IMR-90 (cell line): ENCODE data around the gene DISC1. TPM values are rescaled to one million over a fixed set of nuclear protein-coding genes. Genes with fewer than 3 reads are reported as not detected.

Experiments
- ATAC-seq: fragments of 200-7000 bp; cut with Tn5 transposase; 2 replicates; pipeline ENCODE4 v1.9.1; 2020; ENCODE audit warnings: low read depth, mild to moderate bottlenecking, moderate library complexity
- BruUV-seq: library from RNA; stranded (reverse); fragments of 400-500 nt; replicated peaks from 2 replicates; lab custom pipeline; 2021; lab: Mats Ljungman, UMichigan
- CTCF ChIA-PET: fragments of 300-600 bp; formaldehyde crosslinking; extraction: SDS; loops from one replicate; lab custom pipeline; 2021; ENCODE audit warnings: antibody characterized with exemption; lab: Yijun Ruan, JAX
- POLR2A ChIA-PET: fragments of 300-600 bp; sonication (Branson Sonifier 250); formaldehyde crosslinking; loops from one replicate; lab custom pipeline; 2022; ENCODE audit warnings: antibody characterized with exemption; ENCODE audit not compliant: unreplicated experiment; lab: Charles Lee
- DNase-seq: peaks from one replicate; pipeline ENCODE4 v3.0.0; 2013
- H2AFZ ChIP-seq: replicated peaks from 2 replicates; pipeline ENCODE3; 2013; ENCODE audit warnings: low read length, mild to moderate bottlenecking; ENCODE audit not compliant: poor library complexity
- H2AK5ac ChIP-seq: 2 replicates; pipeline ENCODE4 v1.6.1; 2013; ENCODE audit warnings: low read depth, low read length, inconsistent platforms
- H2AK9ac ChIP-seq: replicated peaks from 2 replicates; pipeline ENCODE3; 2013; ENCODE audit warnings: mild to moderate bottlenecking, low read depth, low read length, moderate library complexity; ENCODE audit not compliant: poor library complexity
- H2BK120ac ChIP-seq: 2 replicates; pipeline ENCODE4 v1.6.1; 2013; ENCODE audit warnings: low read depth, low read length, inconsistent platforms
- H2BK15ac ChIP-seq: 3 replicates; pipeline ENCODE4 v1.6.1; 2013; ENCODE audit warnings: low read depth, low read length, inconsistent platforms
- H2BK20ac ChIP-seq: 2 replicates; pipeline ENCODE4 v1.6.1; 2013; ENCODE audit warnings: low read depth, mild to moderate bottlenecking, inconsistent platforms, low read length, moderate library complexity
- H2BK5ac ChIP-seq: 2 replicates; pipeline ENCODE4 v1.6.1; 2013; ENCODE audit warnings: mild to moderate bottlenecking, low read depth, low read length, inconsistent platforms; ENCODE audit not compliant: poor library complexity, severe bottlenecking
- H3K14ac ChIP-seq: replicated peaks from 2 replicates; pipeline ENCODE4 v1.6.1; 2013; ENCODE audit warnings: low read depth, low read length, inconsistent platforms
- H3K18ac ChIP-seq: 2 replicates; pipeline ENCODE4 v1.6.1; 2013; ENCODE audit warnings: low read depth, low read length, control low read depth
- H3K23ac ChIP-seq: 2 replicates; pipeline ENCODE4 v1.6.1; 2013; ENCODE audit warnings: low read depth, low read length, inconsistent platforms
- H3K27ac ChIP-seq: 2 replicates; pipeline ENCODE4 v1.5.1; 2013; ENCODE audit warnings: mild to moderate bottlenecking, control low read depth, low read length; ENCODE audit not compliant: insufficient read depth
- H3K27me3 ChIP-seq: 2 replicates; pipeline ENCODE4 v1.6.1; 2013; ENCODE audit warnings: low read length; ENCODE audit not compliant: control insufficient read depth, insufficient read depth
- H3K36me3 ChIP-seq: 2 replicates; pipeline ENCODE4 v1.6.1; 2013; ENCODE audit warnings: low read length, mixed read lengths; ENCODE audit not compliant: control insufficient read depth, insufficient read depth
- H3K4ac ChIP-seq: 2 replicates; pipeline ENCODE4 v1.6.1; 2013; ENCODE audit warnings: low read depth, low read length, inconsistent platforms
- H3K4me1 ChIP-seq: 2 replicates; pipeline ENCODE4 v1.6.1; 2013; ENCODE audit warnings: low read length, mixed read lengths; ENCODE audit not compliant: control insufficient read depth, insufficient read depth
- H3K4me2 ChIP-seq: 2 replicates; pipeline ENCODE4 v1.6.1; 2013; ENCODE audit warnings: low read depth, mild to moderate bottlenecking, control low read depth, low read length, moderate library complexity
- H3K4me3 ChIP-seq: 2 replicates; pipeline ENCODE4 v1.5.1; 2013; ENCODE audit warnings: low read depth, mild to moderate bottlenecking, control low read depth, low read length, moderate library complexity; ENCODE audit not compliant: insufficient read depth
- H3K56ac ChIP-seq: 2 replicates; pipeline ENCODE4 v1.6.1; 2013; ENCODE audit warnings: low read length, inconsistent platforms; ENCODE audit not compliant: insufficient read depth; ENCODE audit errors: extremely low read depth
- H3K79me1 ChIP-seq, 2 experiments: 2 replicates each; pipeline ENCODE4 v1.6.1; 2013; ENCODE audit warnings: low read length in 2 of 2, inconsistent platforms in 1 of 2, low read depth in 1 of 2
- H3K9ac ChIP-seq: 2 replicates; pipeline ENCODE4 v1.6.1; 2013; ENCODE audit warnings: low read depth, low read length, control low read depth
- H3K9me1 ChIP-seq: 2 replicates; pipeline ENCODE4 v1.6.1; 2013; ENCODE audit warnings: low read length, inconsistent platforms; ENCODE audit not compliant: insufficient read depth
- H3K9me3 ChIP-seq: 2 replicates; pipeline ENCODE4 v1.6.1; 2013; ENCODE audit warnings: low read length; ENCODE audit not compliant: control insufficient read depth, insufficient read depth
- H4K20me1 ChIP-seq: 2 replicates; pipeline ENCODE4 v1.6.1; 2013; ENCODE audit warnings: low read length, inconsistent platforms; ENCODE audit not compliant: insufficient read depth
- H4K5ac ChIP-seq: 2 replicates; pipeline ENCODE4 v1.6.1; 2013; ENCODE audit warnings: mild to moderate bottlenecking, low read depth, low read length, control low read depth
- H4K8ac ChIP-seq, 2 experiments: 2 replicates each; pipeline ENCODE4 v1.6.1; 2013; ENCODE audit warnings: low read depth in 2 of 2, low read length in 2 of 2, control low read depth in 1 of 2, inconsistent platforms in 1 of 2
- H4K91ac ChIP-seq: 2 replicates; pipeline ENCODE4 v1.6.1; 2013; ENCODE audit warnings: low read depth, low read length, inconsistent platforms; ENCODE audit not compliant: insufficient read depth
- FOS ChIP-seq: fragments of 150-350 bp; IDR thresholded peaks from 2 replicates; pipeline ENCODE4 v1.6.1; 2016; ENCODE audit warnings: low read depth, low read length
- MAZ ChIP-seq: IDR thresholded peaks from 2 replicates; pipeline ENCODE4 v1.6.1; 2012; ENCODE audit warnings: low read depth, mild to moderate bottlenecking, low read length, improper control_type of control experiment, moderate library complexity, borderline replicate concordance
- NFE2L2 ChIP-seq: fragments of 150-350 bp; IDR thresholded peaks from 2 replicates; pipeline ENCODE4 v1.6.1; 2016; ENCODE audit warnings: low read depth, mild to moderate bottlenecking, low read length
- POLR2A ChIP-seq: IDR thresholded peaks from 2 replicates; pipeline ENCODE4 v1.6.1; 2012; ENCODE audit warnings: mild to moderate bottlenecking, low read depth, low read length
- RAD21 ChIP-seq: IDR thresholded peaks from 2 replicates; pipeline ENCODE4 v1.6.1; 2012; ENCODE audit warnings: low read length, improper control_type of control experiment
- RCOR1 ChIP-seq: IDR thresholded peaks from 2 replicates; pipeline ENCODE4 v1.6.1; 2012; ENCODE audit warnings: mild to moderate bottlenecking, low read length, improper control_type of control experiment; ENCODE audit not compliant: insufficient replicate concordance
- RFX5 ChIP-seq: IDR thresholded peaks from 2 replicates; pipeline ENCODE4 v1.8.0; 2012; ENCODE audit warnings: low read depth, mild to moderate bottlenecking, low read length, moderate library complexity
- WGBS, 2 experiments: methylation state at CpG; one replicate each; pipeline versions ENCODE4 v1.1.5 to v1.1.7; 2013; ENCODE audit warnings: missing lambda C conversion rate in 2 of 2; ENCODE audit not compliant: insufficient read length in 1 of 2; ENCODE audit errors: extremely low coverage in 2 of 2; 5-methylcytosine and 5-hydroxymethylcytosine counted together
- dilution Hi-C: fragments of 300-500 bp; cut with HindIII; formaldehyde crosslinking; loops from one replicate; pipeline ENCODE4 v1.14.3; 2018; ENCODE audit warnings: low sequenced_read_pairs; ENCODE audit not compliant: unreplicated experiment
- in situ Hi-C: fragments of 300-500 bp; cut with MboI; formaldehyde crosslinking; loops from 3 replicates; pipeline ENCODE4 v1.14.3; 2019; ENCODE audit warnings: low sequenced_read_pairs, inconsistent platforms, mixed read lengths
- intact Hi-C: fragments of 100-400 bp; cut with micrococcal nuclease; formaldehyde crosslinking; loops from 2 replicates; pipeline ENCODE4 v1.10.0; 2022
- polyA plus RNA-seq, 3 experiments: library from polyadenylated mRNA; depleted of rRNA; stranded (reverse); fragments of >200 nt; gene quantifications; 2 replicates each; pipeline ENCODE4 v1.2.3, GENCODE V29; 2012; ENCODE audit warnings: low replicate concordance in 1 of 3
- total RNA-seq: library from RNA; depleted of rRNA; stranded (reverse); fragments of >200 nt; gene quantifications from 2 replicates; pipeline ENCODE4 v1.2.3, GENCODE V29; 2012
- TF ChIP-seq, protein P1 (sequence below): fragments of 150-350 bp; IDR thresholded peaks from 2 replicates; pipeline ENCODE4 v1.6.1; 2016; ENCODE audit warnings: low read depth, mild to moderate bottlenecking, low read length, moderate library complexity, borderline replicate concordance

Gene DISC1
- total and polyA plus RNA-seq, 2 of the 4 experiments (the other 2 are of a cell fraction): 2.2 to 7.0 TPM

DNA sequence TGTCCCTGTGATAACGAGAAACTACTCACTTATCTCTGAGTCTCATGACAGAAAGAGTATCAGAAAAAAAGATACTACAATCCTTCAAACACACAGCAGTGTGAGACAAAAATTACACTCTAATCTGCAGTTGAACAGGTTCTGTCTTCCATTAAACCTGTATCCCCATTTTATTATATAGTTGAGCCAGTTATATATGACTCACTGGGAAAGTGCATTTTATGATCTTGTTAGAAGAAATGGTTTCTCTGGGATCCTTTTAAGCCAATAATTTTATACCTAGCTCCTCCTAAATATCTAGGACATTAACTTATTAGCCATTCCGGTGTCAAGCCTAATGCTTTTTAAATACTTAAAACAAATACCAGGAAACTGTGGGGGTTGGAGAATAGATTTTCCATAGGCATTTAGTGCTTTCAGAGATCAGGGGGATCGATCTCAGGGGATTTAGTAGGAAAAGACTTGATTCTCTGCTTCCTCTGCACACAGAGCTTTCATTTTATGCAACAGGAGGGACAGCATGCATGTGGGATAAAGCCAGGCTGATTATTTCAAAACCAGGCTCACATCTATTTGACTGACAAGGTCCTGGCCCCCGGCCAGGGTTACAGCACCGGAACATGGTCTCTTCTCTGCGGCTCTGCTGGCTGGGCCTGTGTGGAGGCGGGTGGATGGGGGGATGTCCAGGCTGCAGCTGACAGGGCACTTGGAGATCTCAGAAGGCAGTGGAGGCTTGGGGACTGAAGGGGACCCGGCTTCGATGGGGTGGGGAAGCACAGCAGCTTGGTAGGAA, 310.6 kb downstream of the DISC1 start:
- ATAC-seq (no peak), DNase-seq (no peak)
- CTCF ChIA-PET: interaction anchor here (0.6 kb wide), 1 partner anchor 1355 kb away, joined by 3 read pairs; no protein-coding TSS in a partner anchor
- Histone ChIP-seq H2BK120ac (no peak overlapping the region), H3K9me3 (no peaks in the 10 kb centered on the region), H2BK5ac (no peak overlapping the region), H3K27me3 (no peaks in the 10 kb centered on the region), H3K23ac (no peak overlapping the region), H3K4me3 (no peak overlapping the region), H3K9ac (no peak overlapping the region), H3K4ac (no peak overlapping the region), H2AK9ac (no peak overlapping the region), H2BK20ac (no peak overlapping the region), H3K27ac (no peak overlapping the region), H3K4me1 (peaks cover 2% of the 10 kb centered on the region; the same call in 1 of the 2 replicates), H2BK15ac (no peak overlapping the region), H2AK5ac (no peak overlapping the region), H4K8ac (no peak overlapping the region), H3K56ac (no peak overlapping the region), H3K9me1 (0 out of 2 replicates have a peak, but pooled peaks cover 3% of the 10 kb centered on the region), H3K79me1 (no peaks in the 10 kb centered on the region), H3K4me2 (no peak overlapping the region), H4K91ac (no peak overlapping the region), H4K20me1 (no peaks in the 10 kb centered on the region), H2AFZ (no peak overlapping the region), H3K36me3 (no peaks in the 10 kb centered on the region), H3K18ac (no peak overlapping the region), H3K14ac (no peak overlapping the region), H4K5ac (no peak overlapping the region)
- BruUV-seq: no TSS peak
- intact Hi-C loops (loop anchor here (10.0 kb wide), 1 partner anchor 182 kb away; no protein-coding TSS in a partner anchor), dilution Hi-C loops (no loop called here), in situ Hi-C loops (no loop called here)
- no CpG with 5 or more reads among the region's 9 CpGs for WGBS, 2 experiments
- POLR2A ChIA-PET: no interaction called here
- TF ChIP-seq NFE2L2 (no peak), RFX5 (no peak), RCOR1 (no peak), FOS (no peak), RAD21 (no peak), POLR2A (no peak), MAZ (no peak)
- TF ChIP-seq, protein P1, sequence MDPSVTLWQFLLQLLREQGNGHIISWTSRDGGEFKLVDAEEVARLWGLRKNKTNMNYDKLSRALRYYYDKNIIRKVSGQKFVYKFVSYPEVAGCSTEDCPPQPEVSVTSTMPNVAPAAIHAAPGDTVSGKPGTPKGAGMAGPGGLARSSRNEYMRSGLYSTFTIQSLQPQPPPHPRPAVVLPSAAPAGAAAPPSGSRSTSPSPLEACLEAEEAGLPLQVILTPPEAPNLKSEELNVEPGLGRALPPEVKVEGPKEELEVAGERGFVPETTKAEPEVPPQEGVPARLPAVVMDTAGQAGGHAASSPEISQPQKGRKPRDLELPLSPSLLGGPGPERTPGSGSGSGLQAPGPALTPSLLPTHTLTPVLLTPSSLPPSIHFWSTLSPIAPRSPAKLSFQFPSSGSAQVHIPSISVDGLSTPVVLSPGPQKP: no peak
